T-helper 2 cell treated with Interferon-gamma antibody and Interleukin-4, amounts not matched to agents 5 μg/mL and 100 μg/mL, for 36 hours (primary cell): ENCODE data around the gene GPC5.

Experiments
- DNase-seq: peaks from one replicate; pipeline ENCODE4 v3.0.0; 2021; ENCODE audit warnings: low spot score
- H3K27ac Mint-ChIP-seq: one replicate; pipeline ENCODE4 v1.8.0; 2021; ENCODE audit warnings: mild to moderate bottlenecking, mixed read lengths
- H3K27me3 Mint-ChIP-seq: one replicate; pipeline ENCODE4 v1.8.0; 2021; ENCODE audit warnings: low read depth, mixed read lengths
- H3K36me3 Mint-ChIP-seq: one replicate; pipeline ENCODE4 v1.8.0; 2021; ENCODE audit warnings: low read depth, mixed read lengths
- H3K4me1 Mint-ChIP-seq: one replicate; pipeline ENCODE4 v1.8.0; 2021; ENCODE audit warnings: low read depth, mixed read lengths
- H3K4me3 Mint-ChIP-seq: one replicate; pipeline ENCODE4 v1.8.0; 2022; ENCODE audit warnings: mild to moderate bottlenecking, moderate library complexity, mixed read lengths
- H3K9me3 Mint-ChIP-seq: one replicate; pipeline ENCODE4 v1.8.0; 2021; ENCODE audit warnings: mixed read lengths

Gene GPC5

DNA sequence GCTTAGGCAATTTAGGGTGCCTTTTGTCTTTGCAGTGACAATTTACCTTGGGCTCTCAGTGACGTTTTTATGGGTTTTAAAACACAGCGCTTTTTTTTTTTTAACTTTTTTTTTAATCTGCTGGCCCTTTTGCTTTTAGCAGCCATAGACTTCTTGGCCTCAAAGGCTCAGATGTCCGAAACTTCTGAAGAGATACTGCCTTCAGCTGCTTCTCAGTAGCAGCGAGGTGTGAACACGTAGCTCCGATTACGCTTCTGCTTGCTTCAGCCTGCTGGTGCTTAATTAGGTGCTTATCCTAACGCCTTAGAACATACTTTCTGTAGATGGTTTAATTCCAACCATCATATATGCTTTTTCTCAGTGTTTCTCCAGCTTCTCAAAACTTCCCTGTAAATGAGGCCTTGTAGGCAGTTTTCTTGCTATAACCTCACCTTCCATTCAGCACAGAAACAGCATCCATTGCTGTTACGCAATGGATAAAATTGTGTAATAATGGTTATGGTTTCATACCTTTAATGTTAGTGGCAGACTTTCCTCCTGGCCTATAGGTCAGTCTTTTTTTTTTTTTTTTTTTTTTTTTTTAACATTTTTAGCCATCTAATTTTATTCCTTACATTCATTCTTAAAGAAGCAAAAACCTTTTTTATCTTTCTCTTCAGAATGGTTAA, 723.9 kb downstream of the GPC5 start:
- Mint-ChIP-seq H3K27ac (no peak overlapping the region), H3K4me3 (no peak overlapping the region), H3K27me3 (no peaks in the 10 kb centered on the region), H3K36me3 (no peaks in the 10 kb centered on the region), H3K4me1 (no peaks in the 10 kb centered on the region), H3K9me3 (no peaks in the 10 kb centered on the region)
- no peak for DNase-seq

DNA sequence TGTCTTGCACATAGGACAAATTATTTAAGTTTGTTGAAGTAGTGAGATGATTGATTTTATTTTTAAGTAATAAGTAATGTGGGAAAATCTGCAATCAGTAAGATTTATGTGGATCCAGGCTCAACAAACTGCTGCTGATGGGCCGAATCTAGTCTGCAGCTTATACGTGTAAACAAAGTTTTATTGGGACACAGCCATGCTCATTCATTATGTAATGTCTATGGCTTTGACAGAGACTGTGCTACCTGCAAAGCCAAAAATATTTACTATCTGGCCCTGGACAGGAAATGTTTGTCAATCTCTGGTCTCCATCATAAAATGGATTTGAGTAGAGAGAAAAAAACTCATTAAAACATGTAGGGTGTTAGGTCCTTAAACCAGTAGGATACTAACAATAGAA, 728.0 kb downstream of the GPC5 start:
- Mint-ChIP-seq H3K9me3 (no peaks in the 10 kb centered on the region), H3K27ac (no peak overlapping the region), H3K4me1 (no peaks in the 10 kb centered on the region), H3K27me3 (no peaks in the 10 kb centered on the region), H3K36me3 (no peaks in the 10 kb centered on the region), H3K4me3 (no peak overlapping the region)
- no peak for DNase-seq

DNA sequence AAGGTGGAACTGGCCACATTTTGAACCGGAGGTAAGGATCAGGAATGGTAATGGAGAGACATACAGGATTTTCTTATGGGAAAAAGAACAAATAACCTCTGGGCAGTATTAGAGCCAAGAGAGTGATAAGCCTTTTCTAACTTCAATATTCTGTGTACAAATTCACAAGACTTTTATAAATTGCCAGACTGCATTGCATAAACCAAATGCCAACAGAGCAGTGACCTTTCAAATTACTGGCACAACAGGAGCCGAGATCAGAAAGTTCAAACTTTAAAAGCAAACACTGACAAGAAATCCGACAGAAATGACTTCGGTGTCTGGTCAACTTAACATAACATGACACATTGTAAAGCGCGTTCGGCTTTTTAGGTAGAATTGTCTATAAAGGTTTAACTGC, 737.1 kb downstream of the GPC5 start:
- Mint-ChIP-seq H3K4me3 (no peak overlapping the region), H3K27ac (no peak overlapping the region), H3K27me3 (no peaks in the 10 kb centered on the region), H3K36me3 (no peaks in the 10 kb centered on the region), H3K4me1 (no peaks in the 10 kb centered on the region), H3K9me3 (peaks cover 9% of the 10 kb centered on the region)
- DNase-seq, result no peak

DNA sequence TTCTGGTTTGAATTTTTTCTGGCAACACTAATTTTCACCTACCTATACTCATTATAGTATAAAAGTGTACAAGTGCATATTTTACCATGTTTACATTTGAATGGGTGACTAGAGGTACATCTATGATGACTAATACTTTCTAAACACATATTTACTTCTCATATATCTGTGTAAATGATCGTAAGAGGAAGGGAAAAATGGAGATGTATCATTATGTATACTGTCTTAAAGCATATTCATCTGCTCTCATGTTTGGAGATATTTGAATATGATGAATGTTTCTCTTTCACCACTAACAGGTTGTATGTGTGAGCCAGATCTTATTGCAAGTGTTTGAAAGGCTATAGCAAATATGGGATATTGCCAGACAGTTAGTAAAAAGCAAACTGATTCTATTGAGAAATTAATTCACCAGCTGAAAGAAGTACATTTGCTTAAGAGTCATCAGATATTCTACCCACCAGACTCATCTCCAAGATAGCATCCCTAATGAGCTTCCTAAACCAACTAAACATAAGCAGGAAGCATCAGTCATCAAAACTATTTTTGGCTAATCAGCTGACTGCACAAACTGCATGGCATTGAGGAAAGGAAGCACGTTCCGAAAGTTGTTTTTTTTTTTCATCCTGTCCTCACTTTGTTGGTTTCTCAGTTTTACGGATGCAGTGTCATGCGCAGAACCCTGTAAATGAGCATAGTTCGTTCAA, 738.2 kb downstream of the GPC5 start:
- DNase-seq, result no peak

DNA sequence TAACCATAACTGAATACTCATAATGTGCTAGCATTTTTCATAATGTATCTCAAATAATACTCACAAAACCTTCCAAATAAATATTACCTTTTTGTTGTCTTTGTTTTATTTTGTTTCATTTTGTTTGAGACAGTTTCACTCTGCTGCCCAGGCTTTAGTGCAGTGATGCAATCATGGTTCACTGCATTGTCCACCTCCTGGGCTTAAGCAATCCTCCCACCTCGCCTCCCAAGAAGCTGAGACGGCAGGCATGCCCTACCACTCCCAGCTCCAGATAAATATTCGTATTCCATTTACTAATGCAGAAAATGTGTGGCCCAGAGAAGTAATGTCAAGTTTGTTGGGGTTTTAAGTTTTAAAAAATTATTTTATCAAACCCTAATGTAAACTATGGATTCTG, 739.1 kb downstream of the GPC5 start:
- H3K4me3 Mint-ChIP-seq, result no peak overlapping the region
- H3K4me1 Mint-ChIP-seq, result no peaks in the 10 kb centered on the region
- H3K9me3 Mint-ChIP-seq, result peaks cover 9% of the 10 kb centered on the region
- H3K36me3 Mint-ChIP-seq, result no peaks in the 10 kb centered on the region
- no peak overlapping the region for H3K27ac Mint-ChIP-seq
- DNase-seq, result no peak
- no peaks in the 10 kb centered on the region for H3K27me3 Mint-ChIP-seq

More for the DNA sequence above, 738.2 kb downstream of the GPC5 start:
- Mint-ChIP-seq H3K4me1 (no peaks in the 10 kb centered on the region), H3K4me3 (no peak overlapping the region), H3K9me3 (peaks cover 9% of the 10 kb centered on the region), H3K27me3 (no peaks in the 10 kb centered on the region), H3K36me3 (no peaks in the 10 kb centered on the region), H3K27ac (no peak overlapping the region)

DNA sequence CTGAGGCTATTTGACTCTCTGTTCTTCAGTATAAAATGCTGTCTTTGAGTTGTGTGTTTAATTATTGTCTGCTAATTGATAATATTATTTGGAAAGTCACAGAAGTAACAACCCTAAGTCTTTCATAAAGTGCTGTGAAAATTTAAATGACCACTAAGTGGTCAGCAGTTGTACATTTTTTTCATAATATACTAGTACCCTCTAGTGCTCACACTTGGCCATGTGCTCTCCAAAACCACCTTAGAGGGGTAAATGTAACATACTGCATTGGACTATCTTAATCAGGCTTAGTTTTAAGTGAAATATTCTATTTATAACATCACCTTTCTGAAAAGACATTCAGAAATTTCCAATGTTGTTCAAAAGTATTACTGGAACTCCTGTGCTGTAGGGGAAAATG, 745.3 kb downstream of the GPC5 start:
- H3K36me3 Mint-ChIP-seq, result no peaks in the 10 kb centered on the region
- H3K27me3 Mint-ChIP-seq, result no peaks in the 10 kb centered on the region
- H3K27ac Mint-ChIP-seq, result no peak overlapping the region
- DNase-seq, result no peak
- peaks cover 4% of the 10 kb centered on the region for H3K9me3 Mint-ChIP-seq
- H3K4me1 Mint-ChIP-seq, result no peaks in the 10 kb centered on the region
- no peak overlapping the region for H3K4me3 Mint-ChIP-seq

DNA sequence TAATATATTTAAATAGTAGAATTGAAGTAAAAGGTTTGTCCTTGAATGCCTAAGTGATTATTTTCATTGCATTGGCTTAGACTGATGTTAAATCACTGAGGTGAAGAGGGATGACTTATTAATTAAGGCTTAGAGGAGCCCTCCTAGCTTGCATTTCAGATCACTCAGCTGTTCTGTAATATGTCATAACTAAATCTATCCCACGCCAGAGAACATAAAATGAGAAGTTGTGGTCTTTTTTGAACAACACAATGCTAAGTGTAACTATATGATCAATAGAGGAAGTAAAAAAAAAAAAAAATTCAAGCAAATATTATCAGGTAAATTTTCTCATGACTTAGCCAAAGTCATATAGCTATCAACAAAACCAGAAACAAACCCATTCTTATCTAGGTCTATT, 752.2 kb downstream of the GPC5 start:
- no peak for DNase-seq
- Mint-ChIP-seq H3K27me3 (no peaks in the 10 kb centered on the region), H3K4me1 (no peaks in the 10 kb centered on the region), H3K27ac (no peak overlapping the region), H3K4me3 (no peak overlapping the region), H3K36me3 (no peaks in the 10 kb centered on the region), H3K9me3 (no peaks in the 10 kb centered on the region)

DNA sequence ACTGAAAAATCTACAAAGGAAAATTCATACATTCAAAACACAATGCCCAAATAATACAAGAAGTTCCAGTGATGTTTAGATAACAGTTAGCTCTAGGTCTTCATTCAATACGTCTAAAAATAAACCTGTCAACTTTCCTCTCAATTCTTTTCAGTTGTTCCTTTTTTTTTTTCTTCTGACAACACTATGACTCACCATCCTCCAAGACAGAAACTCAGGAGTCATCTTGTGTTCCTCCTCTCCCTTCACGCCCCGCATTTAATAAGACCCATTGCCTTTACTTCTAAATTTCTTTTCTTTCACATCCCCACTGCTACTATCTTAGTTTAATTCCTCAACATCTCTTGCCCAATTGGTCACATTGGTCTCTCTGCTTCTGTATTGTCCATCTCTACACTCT, 759.9 kb downstream of the GPC5 start:
- Mint-ChIP-seq H3K4me3 (no peak overlapping the region), H3K27ac (no peak overlapping the region), H3K27me3 (no peaks in the 10 kb centered on the region), H3K9me3 (no peaks in the 10 kb centered on the region), H3K4me1 (no peaks in the 10 kb centered on the region), H3K36me3 (no peaks in the 10 kb centered on the region)
- no peak for DNase-seq

DNA sequence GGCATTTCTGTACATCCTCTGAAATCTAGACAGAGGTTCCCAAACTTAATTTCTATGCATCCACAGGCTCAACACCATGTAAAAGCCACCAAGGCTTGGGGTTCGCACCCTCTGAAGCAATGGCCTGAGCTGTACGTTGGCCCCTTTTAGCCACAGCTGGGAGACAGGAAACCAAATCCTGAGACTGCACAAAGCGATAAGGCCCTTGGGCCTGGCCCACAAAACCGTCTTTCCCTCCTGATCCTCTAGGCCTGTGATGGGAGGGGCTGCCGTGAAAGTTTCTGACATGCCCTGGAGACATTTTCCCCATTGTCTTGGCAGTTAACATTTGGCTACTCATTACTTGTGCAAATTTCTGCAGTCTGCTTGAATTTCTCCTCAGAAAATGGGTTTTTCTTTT, 766.4 kb downstream of the GPC5 start:
- Mint-ChIP-seq H3K27ac (no peak overlapping the region), H3K9me3 (no peaks in the 10 kb centered on the region), H3K4me1 (no peaks in the 10 kb centered on the region), H3K27me3 (no peaks in the 10 kb centered on the region), H3K4me3 (no peak overlapping the region), H3K36me3 (no peaks in the 10 kb centered on the region)
- no peak for DNase-seq

DNA sequence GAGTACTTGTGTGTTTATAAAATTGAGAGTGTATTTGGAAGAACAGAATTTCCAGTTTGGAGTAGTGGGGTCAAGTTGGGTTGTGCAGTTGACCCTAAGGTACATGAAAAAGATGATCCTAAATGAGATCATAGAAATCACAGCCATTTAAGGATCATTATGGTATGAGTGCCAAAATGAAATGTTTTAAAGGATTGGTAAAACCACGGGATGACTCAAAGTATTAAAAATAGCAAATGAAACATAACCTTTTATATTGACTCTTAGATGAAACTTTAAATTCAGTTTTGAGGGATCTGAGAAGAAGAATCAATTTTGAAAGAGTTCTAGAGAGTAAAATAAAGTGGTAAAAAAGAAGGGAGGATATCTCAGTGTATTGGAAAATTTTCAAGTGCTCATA, 773.8 kb downstream of the GPC5 start:
- DNase-seq, result no peak
- no peaks in the 10 kb centered on the region for H3K36me3 Mint-ChIP-seq
- H3K9me3 Mint-ChIP-seq, result no peaks in the 10 kb centered on the region
- no peak overlapping the region for H3K4me3 Mint-ChIP-seq
- no peak overlapping the region for H3K27ac Mint-ChIP-seq
- H3K4me1 Mint-ChIP-seq, result no peaks in the 10 kb centered on the region
- H3K27me3 Mint-ChIP-seq, result no peaks in the 10 kb centered on the region

DNA sequence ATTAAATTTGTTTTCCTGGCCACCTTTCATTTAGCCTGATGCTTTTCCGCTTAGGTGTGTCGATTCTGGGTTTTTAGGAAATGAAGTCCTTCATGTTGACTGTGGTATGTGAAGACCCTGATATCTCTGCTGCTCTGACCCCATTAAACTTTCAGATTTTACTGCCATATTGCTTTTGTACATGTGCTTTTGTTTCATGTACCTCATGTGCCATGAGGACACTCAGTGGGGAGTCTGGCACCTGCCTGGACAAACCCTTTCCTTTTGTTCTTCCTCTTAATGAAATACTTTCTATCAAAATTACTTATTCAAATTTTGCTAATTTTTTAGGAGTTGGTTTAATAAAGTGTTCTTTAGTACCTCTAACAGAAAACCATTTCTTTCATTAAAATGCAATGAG, 774.8 kb downstream of the GPC5 start:
- Mint-ChIP-seq H3K36me3 (no peaks in the 10 kb centered on the region), H3K27me3 (no peaks in the 10 kb centered on the region), H3K9me3 (no peaks in the 10 kb centered on the region), H3K4me1 (no peaks in the 10 kb centered on the region), H3K27ac (no peak overlapping the region), H3K4me3 (no peak overlapping the region)
- no peak for DNase-seq

DNA sequence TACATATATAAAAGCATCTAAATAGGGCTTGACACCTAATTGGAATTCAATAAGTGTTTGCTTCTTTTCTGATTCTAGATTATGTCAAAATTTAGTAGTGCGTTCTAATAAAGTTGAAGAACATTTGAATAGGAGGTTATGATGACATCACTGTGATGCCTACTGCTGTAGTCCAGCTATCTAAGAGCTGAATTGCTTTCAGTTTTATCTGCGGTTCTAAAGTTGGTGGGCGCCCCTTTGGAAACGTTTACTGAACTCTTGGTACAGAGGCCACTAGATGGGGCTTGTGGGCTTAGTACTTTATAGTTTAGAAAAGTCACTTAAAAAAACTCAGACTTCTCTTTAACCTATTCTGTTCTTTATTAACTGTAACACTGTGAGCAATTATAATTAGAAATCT, 776.9 kb downstream of the GPC5 start:
- no peak overlapping the region for H3K27ac Mint-ChIP-seq
- H3K27me3 Mint-ChIP-seq, result no peaks in the 10 kb centered on the region
- H3K9me3 Mint-ChIP-seq, result no peaks in the 10 kb centered on the region
- no peak for DNase-seq
- no peak overlapping the region for H3K4me3 Mint-ChIP-seq
- H3K4me1 Mint-ChIP-seq, result no peaks in the 10 kb centered on the region
- no peaks in the 10 kb centered on the region for H3K36me3 Mint-ChIP-seq

DNA sequence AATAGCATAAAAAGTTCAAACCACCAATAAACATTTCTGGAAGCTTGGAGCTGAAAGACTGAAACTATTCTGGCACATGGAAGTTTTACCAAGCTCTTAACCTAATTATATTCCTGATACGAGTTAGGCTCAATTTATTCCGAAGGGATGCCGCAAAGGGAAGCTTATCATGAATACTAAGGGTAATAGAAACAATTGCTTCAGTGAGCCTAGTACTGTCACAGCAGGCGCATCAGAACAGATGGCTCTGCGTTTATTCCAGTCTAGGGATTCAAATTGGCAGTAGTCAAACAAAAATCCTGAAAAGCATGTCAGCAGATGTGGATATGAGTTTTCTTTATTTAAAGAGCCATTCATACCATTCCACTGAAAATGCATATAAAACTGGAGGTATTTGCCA, 779.5 kb downstream of the GPC5 start:
- Mint-ChIP-seq H3K36me3 (no peaks in the 10 kb centered on the region), H3K4me3 (no peak overlapping the region), H3K4me1 (no peaks in the 10 kb centered on the region), H3K9me3 (no peaks in the 10 kb centered on the region), H3K27ac (no peak overlapping the region), H3K27me3 (no peaks in the 10 kb centered on the region)
- no peak for DNase-seq

DNA sequence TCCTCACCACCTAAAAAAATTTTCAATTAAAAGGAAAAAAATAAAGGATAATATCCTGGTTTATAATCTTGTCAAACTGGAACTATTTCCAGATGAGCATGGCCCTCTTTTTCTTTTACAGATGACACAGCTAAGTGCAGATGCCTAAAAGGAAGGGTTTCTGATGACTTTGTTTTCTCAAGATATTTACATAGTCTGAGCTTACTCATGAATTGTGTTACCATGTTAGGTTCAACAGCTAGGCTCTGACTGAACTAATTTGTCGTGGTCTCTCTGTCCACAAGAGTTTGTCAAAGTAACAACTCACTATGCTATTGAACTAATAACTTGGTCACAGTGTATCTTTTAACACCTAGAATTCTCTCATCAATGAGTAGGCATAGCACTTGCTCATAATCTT, 780.8 kb downstream of the GPC5 start:
- Mint-ChIP-seq H3K27me3 (no peaks in the 10 kb centered on the region), H3K4me3 (no peak overlapping the region), H3K27ac (no peak overlapping the region), H3K9me3 (no peaks in the 10 kb centered on the region), H3K36me3 (no peaks in the 10 kb centered on the region), H3K4me1 (no peaks in the 10 kb centered on the region)
- DNase-seq, result no peak
